Motor neuron (in vitro differentiated cells): Measurements from ENCODE around the gene MYO7B. TPM values are rescaled to one million over a fixed set of nuclear protein-coding genes. Genes with fewer than 3 reads are reported as not detected.

Experiments used
- ATAC-seq, 8 experiments: fragments of 200-7000 bp; cut with Tn5 transposase; replicated peaks in 6 of 8; 2 replicates each; pipeline ENCODE4 v1.8.0; 2021; ENCODE audit warnings: mild to moderate bottlenecking in 8 of 8, moderate library complexity in 8 of 8
- H3K27ac ChIP-seq, 2 donors: fragments of 250-450 bp; sonication (Bioruptor Pico); 2 replicates each; pipeline ENCODE4 v1.9.0; 2021; ENCODE audit warnings: antibody characterized with exemption in 2 of 2, mild to moderate bottlenecking in 2 of 2, moderate library complexity in 1 of 2
- H3K4me1 ChIP-seq, 2 donors: fragments of 250-450 bp; sonication (Bioruptor Pico); replicated peaks in 1 of 2; 2 replicates each; pipeline ENCODE4 v1.6.1; 2021; ENCODE audit warnings: antibody characterized with exemption in 2 of 2, mild to moderate bottlenecking in 2 of 2, moderate library complexity in 1 of 2
- H3K4me3 ChIP-seq, 5 donors: fragments of 250-450 bp; sonication (Bioruptor Pico); 2 replicates each; pipeline ENCODE4 v1.9.0; 2021; ENCODE audit warnings: antibody characterized with exemption in 5 of 5, mild to moderate bottlenecking in 5 of 5, moderate library complexity in 4 of 5
- WGBS, 10 experiments: fragments of 450-650 bp; shearing (Covaris generic); methylation state at CpG; one replicate each; pipeline ENCODE4 v1.0.0; 2022; 5-methylcytosine and 5-hydroxymethylcytosine counted together
- in situ Hi-C, 9 experiments: fragments of 400-800 bp; cut with MboI; loops; one replicate each; pipeline ENCODE4 v1.15.0; 2021; ENCODE audit warnings: low sequenced_read_pairs in 9 of 9, low pct_unique_long_range_greater_than_20kb in 2 of 9; ENCODE audit not compliant: unreplicated experiment in 9 of 9
- total RNA-seq, 8 experiments: library from RNA; unstranded; fragments of 300-600 nt; gene quantifications; 2 replicates each; pipeline versions ENCODE4 v1.2.3 to v1.2.4, GENCODE V29; 2022

MYO7B gene
- total RNA-seq, 8 experiments from 2014 or later = 0.08 to 1.1 (median 0.36) TPM; not detected in 2

GRCh38 chr2:127649684-127650040 is 114.2 kb downstream of the MYO7B start:
- peaks cover 10 to 27% of the 10 kb centered on the region in 2 donors for H3K4me1 ChIP-seq
- in situ Hi-C loops = no loop called here
- H3K27ac ChIP-seq = no peak overlapping the region
- H3K4me3 ChIP-seq = no peak overlapping the region
- WGBS, 10 experiments = 0 to 40% (median 11%) methylated on average over 1 to 3 of the region's 7 CpGs; no CpG with 5 or more reads in 5 of the 10 experiments
- ATAC-seq = peak in 6 of 8 experiments; percentile 5 to 95 (median 52)

- no peak overlapping the region for H3K4me3 ChIP-seq
- WGBS, 10 experiments = 0 to 93% (median 52%) methylated on average over 1 to 5 of the region's 17 CpGs; no CpG with 5 or more reads in 5 of the 10 experiments
These were observed 114.7 kb downstream of the MYO7B start for GRCh38 chr2:127650041-127650784.

GRCh38 chr2:127650785-127651380 is 115.4 kb downstream of the MYO7B start:
- in situ Hi-C loops = no loop called here
- WGBS, 10 experiments = 30 to 100% (median 85%) methylated on average over 1 to 12 of the region's 28 CpGs; no CpG with 5 or more reads in 3 of the 10 experiments
- no peak for ATAC-seq
- Histone ChIP-seq H3K27ac (no peak overlapping the region), H3K4me3 (no peak overlapping the region), H3K4me1 (peaks cover 5 to 18% of the 10 kb centered on the region in 2 donors)

More at GRCh38 chr2:127650041-127650784, 114.7 kb downstream of the MYO7B start:
- ATAC-seq = peak in 1 of 8 experiments; percentile 37
- Histone ChIP-seq H3K27ac (no peak overlapping the region), H3K4me1 (peaks cover 10 to 25% of the 10 kb centered on the region in 2 donors)
- in situ Hi-C loops = no loop called here

GRCh38 chr2:127651381-127651809 is 115.9 kb downstream of the MYO7B start:
- H3K4me1 ChIP-seq = peaks cover 0 to 13% of the 10 kb centered on the region in 2 donors
- ATAC-seq = no peak
- in situ Hi-C loops = no loop called here
- no peak overlapping the region for H3K4me3 ChIP-seq
- WGBS, 10 experiments = 80 to 100% (median 92%) methylated on average over 1 to 16 of the region's 29 CpGs; no CpG with 5 or more reads in 4 of the 10 experiments
- no peak overlapping the region for H3K27ac ChIP-seq

DNA sequence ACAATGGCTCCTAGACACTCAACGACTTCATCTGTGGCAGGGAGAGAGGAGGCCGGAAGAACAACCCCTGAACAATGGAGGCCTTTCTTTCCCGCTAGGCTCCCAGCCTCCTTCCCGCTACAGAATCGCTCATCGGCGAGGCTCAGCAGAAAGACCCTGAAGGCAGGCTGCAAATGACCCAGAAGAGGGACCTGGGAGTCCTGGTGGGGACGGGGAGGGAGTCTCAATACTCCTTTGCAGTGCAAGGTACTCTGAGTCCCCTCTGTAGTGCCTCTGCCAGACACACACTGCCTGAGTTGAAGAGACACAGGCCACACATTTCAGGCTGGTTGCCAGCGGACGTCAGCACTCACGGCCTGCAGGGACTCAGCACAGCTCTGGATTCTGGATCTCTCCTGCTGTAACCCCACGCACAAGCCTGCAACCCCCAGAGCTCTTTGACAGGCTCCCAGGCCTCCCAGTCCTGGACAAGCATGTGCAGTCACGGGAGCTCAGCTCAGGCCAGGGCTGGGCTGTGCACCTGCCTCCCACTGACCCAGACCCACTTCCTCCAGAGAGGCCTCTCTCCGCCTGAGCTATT is 116.6 kb downstream of the MYO7B start:
- H3K27ac ChIP-seq = no peak overlapping the region
- in situ Hi-C loops = no loop called here
- peaks cover 0 to 7% of the 10 kb centered on the region in 2 donors for H3K4me1 ChIP-seq
- ATAC-seq = peak in 5 of 8 experiments; percentile 49 to 75 (median 63)
- H3K4me3 ChIP-seq = no peak overlapping the region
- 17 to 94% (median 84%) methylated on average over 1 to 5 of the region's 14 CpGs; no CpG with 5 or more reads in 2 of the 10 experiments for WGBS, 10 experiments

- H3K4me1 ChIP-seq = peaks cover 0 to 3% of the 10 kb centered on the region in 2 donors
- H3K27ac ChIP-seq = no peak overlapping the region
These were observed 117.4 kb downstream of the MYO7B start for GRCh38 chr2:127652786-127653357.

GRCh38 chr2:127653421-127654083 is 118.1 kb downstream of the MYO7B start:
- no peak for ATAC-seq
- H3K4me3 ChIP-seq = no peak overlapping the region
- H3K27ac ChIP-seq = no peak overlapping the region
- 50 to 78% methylated on average over 4 to 5 of the region's 16 CpGs; no CpG with 5 or more reads in 8 of the 10 experiments for WGBS, 10 experiments
- in situ Hi-C loops = no loop called here
- peaks cover 0 to 3% of the 10 kb centered on the region in 2 donors for H3K4me1 ChIP-seq

More at GRCh38 chr2:127652786-127653357, 117.4 kb downstream of the MYO7B start:
- no peak overlapping the region for H3K4me3 ChIP-seq
- ATAC-seq = no peak
- in situ Hi-C loops = no loop called here
- WGBS, 10 experiments = 76 to 89% (median 79%) methylated on average over 5 to 10 of the region's 25 CpGs; no CpG with 5 or more reads in 7 of the 10 experiments

- peaks cover 0 to 3% of the 10 kb centered on the region in 2 donors for H3K4me1 ChIP-seq
- no peak overlapping the region for H3K4me3 ChIP-seq
- 20 to 100% (median 90%) methylated on average over 1 to 2 of the region's 24 CpGs; no CpG with 5 or more reads in 7 of the 10 experiments for WGBS, 10 experiments
- ATAC-seq = no peak
- H3K27ac ChIP-seq = no peak overlapping the region
- in situ Hi-C loops = no loop called here
These were observed 118.8 kb downstream of the MYO7B start for GRCh38 chr2:127654084-127654837.

- WGBS, 10 experiments = 40 to 100% (median 90%) methylated on average over 1 to 2 of the region's 8 CpGs; no CpG with 5 or more reads in 7 of the 10 experiments
- H3K4me1 ChIP-seq = no peaks in the 10 kb centered on the region
- ATAC-seq = no peak
- no peak overlapping the region for H3K4me3 ChIP-seq
- in situ Hi-C loops = no loop called here
- no peak overlapping the region for H3K27ac ChIP-seq
These were observed 119.3 kb downstream of the MYO7B start for GRCh38 chr2:127654838-127655175.

DNA sequence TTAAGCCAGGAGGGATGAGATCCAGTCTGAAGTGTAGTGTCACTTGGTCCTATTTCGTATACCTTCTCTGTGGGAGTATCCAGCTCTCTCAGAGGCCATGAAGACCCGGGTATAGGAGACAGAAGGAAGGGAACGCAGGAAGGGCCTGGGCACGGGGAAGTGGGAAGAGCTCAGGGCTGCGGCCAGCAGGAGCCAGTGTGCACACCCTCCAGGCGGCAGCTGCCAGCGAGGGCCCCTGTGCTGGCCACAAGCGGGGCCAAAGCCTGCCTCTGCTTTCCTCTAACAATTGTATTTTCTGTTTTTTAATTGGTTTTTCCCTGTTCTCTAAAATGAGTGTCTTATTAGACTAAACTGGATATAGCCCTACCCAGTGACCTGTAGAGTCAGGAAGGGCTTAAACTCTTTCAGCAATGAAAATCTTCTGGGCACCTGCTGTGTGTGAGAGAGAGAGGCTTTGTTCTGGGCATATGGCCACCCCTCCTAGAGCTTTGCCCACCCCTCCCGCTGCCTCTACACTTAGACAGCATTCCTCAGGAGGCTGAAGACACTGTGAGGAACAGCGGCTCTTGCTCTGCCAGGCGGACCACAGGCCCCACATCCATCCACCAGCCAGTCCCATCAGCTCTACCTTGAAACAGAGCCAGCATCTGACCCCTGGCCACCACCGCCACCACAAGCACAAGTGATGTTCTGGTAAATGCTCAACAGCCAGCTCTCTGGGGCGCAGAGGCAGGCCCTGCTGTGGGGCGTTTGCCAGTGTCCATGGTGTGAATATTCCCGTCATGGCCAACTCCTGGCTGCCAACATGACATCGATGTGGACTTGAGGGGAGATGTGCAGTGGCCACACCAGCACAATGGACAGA is 120.0 kb downstream of the MYO7B start:
- in situ Hi-C loops = no loop called here
- Histone ChIP-seq H3K4me3 (no peak overlapping the region), H3K4me1 (no peaks in the 10 kb centered on the region), H3K27ac (no peak overlapping the region)
- WGBS, 10 experiments = 25 to 100% (median 80%) methylated on average over 1 to 11 of the region's 16 CpGs; no CpG with 5 or more reads in 3 of the 10 experiments
- peak in 1 of 8 experiments; percentile 11 for ATAC-seq

DNA sequence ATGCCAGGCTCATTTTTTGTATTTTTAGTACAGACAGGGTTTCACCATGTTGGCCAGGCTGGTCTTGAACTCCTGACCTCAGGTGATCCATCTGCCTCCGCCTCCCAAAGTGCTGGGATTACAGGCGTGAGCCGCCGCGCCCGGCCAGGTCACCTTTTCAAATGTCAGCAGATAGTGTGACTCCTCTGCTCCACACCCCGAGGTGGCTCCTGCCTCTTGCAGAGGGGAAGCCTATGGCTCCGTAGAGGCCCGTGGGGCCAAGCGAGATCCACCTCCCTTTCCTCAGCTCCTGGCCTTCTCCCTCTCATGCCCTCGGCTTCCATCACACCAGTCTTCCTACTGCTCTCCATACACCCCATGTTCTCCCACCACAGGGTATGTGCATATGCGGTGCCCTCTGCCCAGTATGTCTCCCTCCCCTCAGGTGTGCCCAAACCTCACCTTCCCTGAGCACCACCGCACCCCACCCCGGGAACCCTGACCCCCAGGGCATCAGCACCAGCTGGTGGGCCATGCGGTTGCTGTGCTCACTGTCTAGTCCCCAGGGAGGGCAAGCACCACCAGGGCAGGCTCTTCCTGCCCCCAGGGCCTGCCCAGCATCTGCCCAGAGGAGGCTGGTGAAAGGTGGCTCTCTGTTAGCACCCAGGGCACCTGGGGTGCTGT is 121.2 kb downstream of the MYO7B start:
- in situ Hi-C loops = no loop called here
- 73 to 96% (median 87%) methylated on average over 2 to 5 of the region's 15 CpGs; no CpG with 5 or more reads in 4 of the 10 experiments for WGBS, 10 experiments
- Histone ChIP-seq H3K4me3 (no peak overlapping the region), H3K4me1 (no peaks in the 10 kb centered on the region), H3K27ac (no peak overlapping the region)
- ATAC-seq = no peak
